Heart left ventricle (tissue), 16 donors: ENCODE data around the gene SUPT3H. TPM values are rescaled to one million over a fixed set of nuclear protein-coding genes. Genes with fewer than 3 reads are reported as not detected.

Source experiments
- ATAC-seq, 4 donors: fragments of 200-7000 bp; cut with Tn5 transposase; one replicate each; pipeline ENCODE4 v1.9.1; 2020 to 2022; ENCODE audit warnings: moderate library complexity in 4 of 4, mild to moderate bottlenecking in 3 of 4, moderate number of reproducible peaks in 1 of 4
- DNase-seq, 5 donors: peaks; one replicate each; pipeline ENCODE4 v3.0.0-alpha.2; 2020
- H3K27ac ChIP-seq, 12 donors: fragments of 200-600 bp; sonication (generic) in 4 of 12; one replicate each; pipeline versions ENCODE4 v1.5.0 to v1.8.0; 2016 to 2022; ENCODE audit warnings: mild to moderate bottlenecking in 2 of 12
- H3K27me3 ChIP-seq, 9 donors: fragments of 200-600 bp; sonication (generic) in 2 of 9; one replicate each; pipeline versions ENCODE4 v1.5.1 to v1.8.0; 2016 to 2022; ENCODE audit warnings: mild to moderate bottlenecking in 3 of 9
- H3K36me3 ChIP-seq, 9 donors: fragments of 200-600 bp; sonication (generic) in 2 of 9; one replicate each; pipeline versions ENCODE4 v1.5.0 to v1.8.0; 2018 to 2022; ENCODE audit warnings: mild to moderate bottlenecking in 2 of 9
- H3K4me1 ChIP-seq, 12 donors: fragments of 200-600 bp; sonication (generic) in 4 of 12; one replicate each; pipeline versions ENCODE4 v1.5.0 to v1.8.0; 2016 to 2022; ENCODE audit warnings: mild to moderate bottlenecking in 3 of 12
- H3K4me3 ChIP-seq, 12 donors: fragments of 200-600 bp; sonication (generic) in 4 of 12; one replicate each; pipeline versions ENCODE4 v1.5.0 to v1.8.0; 2017 to 2022; ENCODE audit warnings: mild to moderate bottlenecking in 9 of 12, moderate library complexity in 4 of 12
- H3K9me3 ChIP-seq, 12 donors: fragments of 200-600 bp; sonication (generic) in 4 of 12; one replicate each; pipeline versions ENCODE4 v1.5.0 to v1.8.0; 2016 to 2022; ENCODE audit warnings: mild to moderate bottlenecking in 1 of 12
- POLR2A ChIP-seq, 2 donors: fragments of 450-650 bp; IDR thresholded peaks; one replicate each; pipeline ENCODE4 v1.6.1; 2017; ENCODE audit warnings: antibody characterized with exemption in 2 of 2, mild to moderate bottlenecking in 2 of 2, moderate library complexity in 2 of 2
- WGBS, 4 donors: extraction: QIAGEN DNeasy Blood & Tissue Kit in 2 of 4; methylation state at CpG; one replicate each; pipeline versions ENCODE4 v1.1.5 to v1.1.7; 2013 to 2018; 5-methylcytosine and 5-hydroxymethylcytosine counted together
- intact Hi-C, 10 donors: fragments of 100-400 bp; cut with DNase I; formaldehyde crosslinking; loops; one replicate each; pipeline versions ENCODE4 v1.11.1 to v1.14.2; 2022
- polyA plus RNA-seq, 2 donors: library from polyadenylated mRNA; stranded (reverse); fragments of 200-250 nt; gene quantifications; one replicate each; pipeline ENCODE4 v1.2.3, GENCODE V29; 2013
- total RNA-seq, 9 donors: library from RNA; depleted of rRNA in 2 of 9; stranded (reverse); fragments of >200 nt in 2 of 9; fragmentation: NEBNext Ultra II Directional in 3 of 9; extraction: Animal tissue kit (Norgen Biotek cat#: 25700) in 3 of 9; gene quantifications; one replicate each; pipeline versions ENCODE4 v1.1.0 to v1.2.4, GENCODE V29; 2016 to 2023
- TF ChIP-seq, protein P1 (sequence below), 12 donors: fragments of 200-600 bp; sonication (generic) in 4 of 12; IDR thresholded peaks; one replicate each; pipeline versions ENCODE4 v1.5.0 to v1.8.0; 2018 to 2022; ENCODE audit warnings: antibody characterized with exemption in 12 of 12, mild to moderate bottlenecking in 5 of 12
- donor health status: ischemic (EF 13 %, LVEDD 7.1; RV severe dilation, severe dysfunction).
- donor health status: healthy with polysubstance abuse.
- donor health status: DM: no; HTN: yes; CAD: no.
- donor health status: DM: no; HTN: no; CAD: no.
- donor health status: ischemic (EF 25% LVEDD 6.9; RV normal size, moderate dysfunction).
- donor health status: ischemic (EF 25% LVEDD 5.7; RV mildly dilated, moderate dysfunction).
- donor health status: healthy.
- donor health status: DM: yes; HTN: yes; CAD: no.
- donor health status: ischemic (EF 35%, LVEDD 5.7; RV mildly dilated, moderate dysfunction).
- donor health status: nonischemic (EF 11% LVEDD 7.7; RV severe dilation, severe dysfunction).
- donor health status: DM: yes; HTN: yes; CAD: no.
- donor health status: PGD.
- donor health status: ischemic (EF 29% LVEDD 5.4; RV normal size, mild dysfunction).
- donor health status: nonischemic (EF 23%, LVEDD 6.1; RV moderate dilation, normal function).

Gene SUPT3H
- total and polyA plus RNA-seq, 11 donors, result 1.5 to 8.1 (median 4.1) TPM

DNA sequence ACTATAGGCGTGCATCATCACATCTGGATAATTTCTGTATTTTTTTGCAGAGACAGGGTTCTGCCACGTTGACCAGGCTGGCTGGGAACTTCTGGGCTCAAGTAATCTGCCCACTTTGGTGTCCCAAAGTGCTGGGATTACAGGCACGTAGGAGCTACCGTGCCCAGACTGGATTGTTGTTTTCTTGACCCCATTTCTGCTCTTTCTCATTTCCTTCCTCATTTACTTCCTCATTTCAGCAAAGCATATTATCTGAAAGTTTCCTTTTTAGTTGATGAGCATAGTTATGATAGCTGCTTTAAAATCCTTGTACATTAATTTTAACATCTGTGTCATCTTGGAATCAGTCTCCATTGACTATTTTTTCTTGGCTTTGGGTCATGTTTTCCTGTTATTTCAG is 350.6 kb downstream of the SUPT3H start:
- Histone ChIP-seq H3K27me3 (no peaks in the 10 kb centered on the region), H3K36me3 (no peaks in the 10 kb centered on the region), H3K9me3 (peaks cover 0 to 25% (median 10%) of the 10 kb centered on the region in 12 donors), H3K4me1 (peaks cover 0 to 7% (median 0%) of the 10 kb centered on the region in 12 donors), H3K4me3 (no peak overlapping the region), H3K27ac (no peak overlapping the region)
- intact Hi-C loops, result no loop called here
- WGBS, 4 donors, result 78 to 88% (median 82%) methylated on average over 4 of the region's 4 CpGs
- ATAC-seq (no peak), DNase-seq (no peak)
- TF ChIP-seq POLR2A (IDR thresholded peaks at IDR 0.05), result no peak
- TF ChIP-seq, protein P1, sequence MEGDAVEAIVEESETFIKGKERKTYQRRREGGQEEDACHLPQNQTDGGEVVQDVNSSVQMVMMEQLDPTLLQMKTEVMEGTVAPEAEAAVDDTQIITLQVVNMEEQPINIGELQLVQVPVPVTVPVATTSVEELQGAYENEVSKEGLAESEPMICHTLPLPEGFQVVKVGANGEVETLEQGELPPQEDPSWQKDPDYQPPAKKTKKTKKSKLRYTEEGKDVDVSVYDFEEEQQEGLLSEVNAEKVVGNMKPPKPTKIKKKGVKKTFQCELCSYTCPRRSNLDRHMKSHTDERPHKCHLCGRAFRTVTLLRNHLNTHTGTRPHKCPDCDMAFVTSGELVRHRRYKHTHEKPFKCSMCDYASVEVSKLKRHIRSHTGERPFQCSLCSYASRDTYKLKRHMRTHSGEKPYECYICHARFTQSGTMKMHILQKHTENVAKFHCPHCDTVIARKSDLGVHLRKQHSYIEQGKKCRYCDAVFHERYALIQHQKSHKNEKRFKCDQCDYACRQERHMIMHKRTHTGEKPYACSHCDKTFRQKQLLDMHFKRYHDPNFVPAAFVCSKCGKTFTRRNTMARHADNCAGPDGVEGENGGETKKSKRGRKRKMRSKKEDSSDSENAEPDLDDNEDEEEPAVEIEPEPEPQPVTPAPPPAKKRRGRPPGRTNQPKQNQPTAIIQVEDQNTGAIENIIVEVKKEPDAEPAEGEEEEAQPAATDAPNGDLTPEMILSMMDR (IDR thresholded peaks at IDR 0.05), result no peak

DNA sequence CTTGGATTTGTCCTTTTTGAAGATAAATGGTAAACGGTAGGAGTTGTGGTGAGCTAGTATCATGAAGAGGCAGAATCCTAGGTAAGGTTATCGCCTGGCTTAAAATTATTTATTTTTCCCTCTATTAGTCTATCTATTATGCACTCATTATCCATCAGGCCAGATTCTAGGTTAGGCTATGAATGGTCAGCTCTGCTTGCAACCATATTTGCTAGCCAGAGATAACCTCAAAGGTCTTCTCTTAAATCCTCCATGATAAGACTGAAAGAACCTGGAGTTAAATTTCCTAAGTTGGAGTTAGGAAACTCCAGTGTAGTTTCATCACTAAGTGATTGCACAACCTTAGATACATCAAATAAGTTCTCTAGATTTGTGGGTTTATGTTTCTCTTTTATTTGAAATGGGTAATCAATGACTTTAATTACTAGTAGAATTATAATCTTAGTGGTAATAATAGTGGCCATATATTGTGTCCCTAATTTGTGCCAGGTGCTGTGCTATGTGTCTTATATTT is 351.7 kb downstream of the SUPT3H start:
- no peak for ATAC-seq
- intact Hi-C loops, result no loop called here
- Histone ChIP-seq H3K4me1 (no peaks in the 10 kb centered on the region), H3K27ac (no peak overlapping the region), H3K36me3 (no peaks in the 10 kb centered on the region), H3K4me3 (no peak overlapping the region), H3K9me3 (peaks cover 0 to 25% (median 10%) of the 10 kb centered on the region in 12 donors), H3K27me3 (no peaks in the 10 kb centered on the region)
- no peak for DNase-seq
- no peak for TF ChIP-seq POLR2A (IDR thresholded peaks at IDR 0.05)
- 81 to 92% (median 88%) methylated on average over 2 of the region's 2 CpGs for WGBS, 4 donors

DNA sequence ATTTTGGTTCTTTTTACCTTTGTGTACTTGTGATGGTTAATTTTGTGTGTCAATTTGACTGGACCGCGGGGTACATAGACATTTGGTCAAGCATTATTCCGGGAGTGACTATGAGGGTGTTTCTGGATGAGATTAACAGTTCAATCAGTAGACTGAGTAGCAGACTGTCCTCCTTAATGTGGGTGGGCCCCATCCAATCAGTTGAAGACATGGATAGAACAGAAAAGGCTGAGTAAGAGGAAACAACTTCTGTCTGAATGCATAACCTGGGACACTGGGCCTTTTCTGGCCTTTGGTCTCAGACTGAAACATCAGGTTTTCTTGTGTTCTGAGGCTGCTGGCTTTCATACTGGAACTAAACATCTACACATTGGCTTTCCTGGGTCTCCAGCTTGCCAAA is 353.1 kb downstream of the SUPT3H start:
- ATAC-seq (no peak), DNase-seq (no peak)
- WGBS, 4 donors, result 96 to 99% (median 97%) methylated on average over 3 of the region's 3 CpGs
- Histone ChIP-seq H3K27ac (no peak overlapping the region), H3K9me3 (peaks cover 0 to 25% (median 10%) of the 10 kb centered on the region in 12 donors), H3K27me3 (no peaks in the 10 kb centered on the region), H3K4me3 (no peak overlapping the region), H3K36me3 (no peaks in the 10 kb centered on the region), H3K4me1 (no peaks in the 10 kb centered on the region)
- TF ChIP-seq, protein P1 (IDR thresholded peaks at IDR 0.05), result no peak
- TF ChIP-seq POLR2A (IDR thresholded peaks at IDR 0.05), result no peak
- intact Hi-C loops, result no loop called here

DNA sequence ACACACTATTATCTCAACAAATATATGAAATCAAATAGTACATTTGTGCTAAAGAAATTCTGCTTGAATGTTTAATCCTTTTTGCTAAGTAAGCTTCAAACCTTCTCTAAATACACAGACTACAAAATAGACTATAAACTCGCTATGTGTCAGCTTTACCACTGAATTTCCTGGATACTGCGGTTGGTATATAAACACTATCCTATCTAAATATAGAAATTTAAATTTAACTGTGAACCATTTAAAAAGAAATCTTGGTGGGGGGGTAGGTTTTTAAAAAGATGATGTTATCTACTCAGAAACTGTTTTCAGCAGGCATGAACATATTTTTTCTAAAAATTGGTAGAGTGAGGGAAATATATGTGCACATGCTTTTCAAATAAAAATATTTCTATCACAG is 356.1 kb downstream of the SUPT3H start:
- H3K27me3 ChIP-seq, result no peaks in the 10 kb centered on the region
- TF ChIP-seq, protein P1 (IDR thresholded peaks at IDR 0.05), result no peak
- TF ChIP-seq POLR2A (IDR thresholded peaks at IDR 0.05), result no peak
- no peak for DNase-seq
- WGBS, 4 donors, result 57 to 69% (median 61%) methylated on average over 2 of the region's 2 CpGs
- no peaks in the 10 kb centered on the region for H3K4me1 ChIP-seq
- H3K36me3 ChIP-seq, result no peaks in the 10 kb centered on the region
- no peak overlapping the region for H3K4me3 ChIP-seq
- no peak for ATAC-seq
- peaks cover 0 to 6% (median 0%) of the 10 kb centered on the region in 12 donors for H3K9me3 ChIP-seq
- H3K27ac ChIP-seq, result no peak overlapping the region
- intact Hi-C loops, result no loop called here

DNA sequence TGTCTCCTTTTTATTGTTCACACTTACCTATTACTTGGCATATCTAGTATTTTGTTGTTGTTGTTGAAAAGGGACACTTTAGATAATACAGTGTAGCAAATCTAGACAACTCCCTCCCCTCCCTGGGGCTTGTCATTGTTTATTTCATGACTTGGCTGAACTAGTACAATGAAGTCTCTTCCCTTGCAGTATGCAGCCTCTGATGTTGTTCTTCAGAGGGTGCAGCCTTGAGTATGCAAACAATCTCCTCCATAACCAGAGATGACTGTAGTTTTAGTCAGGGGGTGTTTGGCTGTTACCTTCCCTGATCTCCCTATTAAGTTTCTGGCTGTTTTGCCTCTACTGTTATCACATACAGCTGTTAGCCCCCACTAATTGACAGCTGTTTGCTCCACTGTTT is 365.0 kb downstream of the SUPT3H start:
- H3K4me3 ChIP-seq, result no peak overlapping the region
- intact Hi-C loops, result no loop called here

More for the DNA sequence above, 365.0 kb downstream of the SUPT3H start:
- no peak overlapping the region for H3K27ac ChIP-seq
- H3K36me3 ChIP-seq, result peaks cover 0 to 18% (median 0%) of the 10 kb centered on the region in 9 donors
- ATAC-seq (no peak), DNase-seq (no peak)
- no peaks in the 10 kb centered on the region for H3K27me3 ChIP-seq
- no peaks in the 10 kb centered on the region for H3K4me1 ChIP-seq
- TF ChIP-seq, protein P1 (IDR thresholded peaks at IDR 0.05), result no peak
- TF ChIP-seq POLR2A (IDR thresholded peaks at IDR 0.05), result no peak
- peaks cover 0 to 10% (median 0%) of the 10 kb centered on the region in 12 donors for H3K9me3 ChIP-seq
